WTC11 (cell line): ENCODE results near the gene PPFIBP2. TPM values are rescaled to one million over a fixed set of nuclear protein-coding genes. Genes with fewer than 3 reads are reported as not detected.

Experiments used
- ATAC-seq: fragments of 200-7000 bp; cut with Tn5 transposase; 2 replicates; pipeline ENCODE4 v1.10.0; 2021; ENCODE audit warnings: mild to moderate bottlenecking, moderate library complexity
- CTCF ChIA-PET: fragments of 300-600 bp; sonication (Branson Sonifier 250); formaldehyde crosslinking; loops from one replicate; lab custom pipeline; 2021; ENCODE audit warnings: antibody characterized with exemption; lab: Charles Lee
- POLR2A ChIA-PET: fragments of 350-600 bp; sonication (Branson Sonifier 250); formaldehyde crosslinking; loops from one replicate; lab custom pipeline; 2021; ENCODE audit warnings: antibody characterized with exemption; lab: Charles Lee
- DNase-seq: peaks from one replicate; pipeline ENCODE4 v3.0.0; 2021; ENCODE audit warnings: low spot score
- H3K27ac Mint-ChIP-seq: 2 replicates; pipeline ENCODE4 v1.8.0; 2021; ENCODE audit warnings: mixed read lengths
- H3K27me3 Mint-ChIP-seq: 2 replicates; pipeline ENCODE4 v1.8.0; 2021; ENCODE audit warnings: low read depth, mild to moderate bottlenecking, moderate library complexity, mixed read lengths
- H3K36me3 Mint-ChIP-seq: 2 replicates; pipeline ENCODE4 v1.8.0; 2021; ENCODE audit warnings: mixed read lengths
- H3K4me1 Mint-ChIP-seq: 2 replicates; pipeline ENCODE4 v1.8.0; 2022; ENCODE audit warnings: mixed read lengths
- H3K4me3 Mint-ChIP-seq: 2 replicates; pipeline ENCODE4 v1.8.0; 2021; ENCODE audit warnings: mild to moderate bottlenecking, moderate library complexity, mixed read lengths
- H3K9me3 Mint-ChIP-seq: 2 replicates; pipeline ENCODE4 v1.8.0; 2021; ENCODE audit warnings: mixed read lengths
- ATF1 ChIP-seq: sonication (generic); formaldehyde crosslinking; IDR thresholded peaks from 2 replicates; pipeline ENCODE4 v1.8.1; 2023; ENCODE audit warnings: mild to moderate bottlenecking, moderate library complexity, missing genetic modification reagents
- CBFB ChIP-seq: sonication (generic); formaldehyde crosslinking; IDR thresholded peaks from 2 replicates; pipeline ENCODE4 v1.8.1; 2022; ENCODE audit warnings: mild to moderate bottlenecking, low read depth, missing genetic modification reagents
- CREB1 ChIP-seq: sonication (generic); formaldehyde crosslinking; IDR thresholded peaks from 2 replicates; pipeline ENCODE4 v1.8.0; 2023; ENCODE audit warnings: mild to moderate bottlenecking, missing genetic modification reagents
- GABPB1 ChIP-seq: sonication (generic); formaldehyde crosslinking; IDR thresholded peaks from 2 replicates; pipeline ENCODE4 v1.8.1; 2023; ENCODE audit warnings: mild to moderate bottlenecking, missing genetic modification reagents
- IRF2 ChIP-seq: sonication (generic); formaldehyde crosslinking; IDR thresholded peaks from 2 replicates; pipeline ENCODE4 v1.8.0; 2022; ENCODE audit warnings: low read depth, missing genetic modification reagents, borderline replicate concordance
- KAT7 ChIP-seq: sonication (generic); formaldehyde crosslinking; IDR thresholded peaks from 2 replicates; pipeline ENCODE4 v1.8.1; 2023; ENCODE audit warnings: missing genetic modification reagents, mild to moderate bottlenecking, borderline replicate concordance
- NFYB ChIP-seq: sonication (generic); formaldehyde crosslinking; conservative IDR thresholded peaks from 2 replicates; pipeline ENCODE4 v1.8.0; 2022; ENCODE audit warnings: low read depth, missing genetic modification reagents
- RELA ChIP-seq: sonication (generic); formaldehyde crosslinking; IDR thresholded peaks from 2 replicates; pipeline ENCODE4 v1.8.1; 2022; ENCODE audit warnings: missing genetic modification reagents, mild to moderate bottlenecking, borderline replicate concordance
- SMAD4 ChIP-seq: sonication (generic); formaldehyde crosslinking; IDR thresholded peaks from 2 replicates; pipeline ENCODE4 v1.8.0; 2022; ENCODE audit warnings: mild to moderate bottlenecking, missing genetic modification reagents
- ZNF263 ChIP-seq: sonication (generic); formaldehyde crosslinking; IDR thresholded peaks from 2 replicates; pipeline ENCODE4 v1.8.1; 2022; ENCODE audit warnings: low read depth, mild to moderate bottlenecking, moderate library complexity, missing genetic modification reagents
- total RNA-seq: library from RNA; stranded (reverse); gene quantifications from 3 replicates; pipeline ENCODE4 v1.2.3, GENCODE V29; 2021
- TF ChIP-seq, protein P1 (sequence below): sonication (generic); formaldehyde crosslinking; IDR thresholded peaks from 2 replicates; pipeline ENCODE4 v1.8.0; 2023; ENCODE audit warnings: missing genetic modification reagents
- TF ChIP-seq, protein P2 (sequence below): sonication (generic); formaldehyde crosslinking; IDR thresholded peaks from 2 replicates; pipeline ENCODE4 v1.8.1; 2022; ENCODE audit warnings: mild to moderate bottlenecking, missing genetic modification reagents, moderate library complexity, borderline replicate concordance
- TF ChIP-seq, protein P3 (sequence below): sonication (generic); formaldehyde crosslinking; IDR thresholded peaks from 2 replicates; pipeline ENCODE4 v1.8.0; 2022; ENCODE audit warnings: mild to moderate bottlenecking, missing genetic modification reagents
- TF ChIP-seq, protein P4 (sequence below): fragments of 250-450 bp; sonication (Bioruptor Pico); conservative IDR thresholded peaks from 2 replicates; pipeline ENCODE4 v1.9.0; 2021; ENCODE audit warnings: mild to moderate bottlenecking
- TF ChIP-seq, protein P5 (sequence below): fragments of 200-600 bp; IDR thresholded peaks from 2 replicates; pipeline ENCODE4 v1.8.0; 2022; ENCODE audit warnings: antibody characterized with exemption
- TF ChIP-seq, protein P6 (sequence below): sonication (generic); formaldehyde crosslinking; conservative IDR thresholded peaks from 2 replicates; pipeline ENCODE4 v1.8.1; 2023; ENCODE audit warnings: mild to moderate bottlenecking, low read depth, missing genetic modification reagents, moderate library complexity
- TF ChIP-seq, protein P7 (sequence below): sonication (generic); formaldehyde crosslinking; IDR thresholded peaks from 2 replicates; pipeline ENCODE4 v1.8.1; 2023; ENCODE audit warnings: mild to moderate bottlenecking, moderate library complexity, missing genetic modification reagents

PPFIBP2 gene
- total RNA-seq, 1 experiment from 2014 or later = 21.4 TPM

DNA sequence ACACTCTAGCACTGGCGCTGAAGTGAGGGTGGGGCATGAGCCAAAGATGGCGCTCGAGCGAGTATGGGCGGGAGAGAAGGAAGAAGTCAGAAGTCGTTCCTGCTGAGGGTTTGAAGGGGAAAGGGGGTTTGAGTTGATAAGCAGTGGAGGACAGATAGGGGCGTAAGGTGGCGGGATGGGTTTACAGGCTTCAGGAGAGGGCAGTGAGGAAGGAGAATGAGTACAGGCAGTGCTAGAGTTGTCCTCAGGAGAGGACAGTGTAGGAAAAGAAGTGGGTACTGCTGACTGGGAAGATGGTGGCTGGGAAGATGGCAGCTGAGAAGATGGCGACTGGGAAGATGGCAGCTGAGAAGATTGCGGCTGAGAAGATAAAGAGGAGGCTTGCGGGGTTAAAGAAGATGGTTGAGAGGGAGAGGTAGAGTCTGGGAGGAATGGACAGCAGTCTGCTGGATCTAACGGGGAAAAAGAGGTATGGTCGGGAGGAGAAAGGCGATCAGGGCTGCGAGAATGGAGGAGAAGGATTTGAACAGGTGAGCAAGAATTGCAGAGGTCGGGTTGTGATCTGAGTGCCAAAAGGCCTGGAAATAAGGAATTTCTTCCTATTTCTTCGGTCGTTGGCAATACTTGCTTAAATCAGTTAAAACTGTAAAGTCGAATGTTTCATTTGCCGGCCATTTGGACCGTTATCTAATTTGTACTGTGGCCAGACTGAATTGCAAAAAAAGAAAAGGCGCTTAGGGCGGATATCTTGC, 5.2 kb downstream of the PPFIBP2 start (continued):
- TF ChIP-seq, protein P1, sequence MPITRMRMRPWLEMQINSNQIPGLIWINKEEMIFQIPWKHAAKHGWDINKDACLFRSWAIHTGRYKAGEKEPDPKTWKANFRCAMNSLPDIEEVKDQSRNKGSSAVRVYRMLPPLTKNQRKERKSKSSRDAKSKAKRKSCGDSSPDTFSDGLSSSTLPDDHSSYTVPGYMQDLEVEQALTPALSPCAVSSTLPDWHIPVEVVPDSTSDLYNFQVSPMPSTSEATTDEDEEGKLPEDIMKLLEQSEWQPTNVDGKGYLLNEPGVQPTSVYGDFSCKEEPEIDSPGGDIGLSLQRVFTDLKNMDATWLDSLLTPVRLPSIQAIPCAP = no peak
- TF ChIP-seq, all 79 proteins: peak for 0

DNA sequence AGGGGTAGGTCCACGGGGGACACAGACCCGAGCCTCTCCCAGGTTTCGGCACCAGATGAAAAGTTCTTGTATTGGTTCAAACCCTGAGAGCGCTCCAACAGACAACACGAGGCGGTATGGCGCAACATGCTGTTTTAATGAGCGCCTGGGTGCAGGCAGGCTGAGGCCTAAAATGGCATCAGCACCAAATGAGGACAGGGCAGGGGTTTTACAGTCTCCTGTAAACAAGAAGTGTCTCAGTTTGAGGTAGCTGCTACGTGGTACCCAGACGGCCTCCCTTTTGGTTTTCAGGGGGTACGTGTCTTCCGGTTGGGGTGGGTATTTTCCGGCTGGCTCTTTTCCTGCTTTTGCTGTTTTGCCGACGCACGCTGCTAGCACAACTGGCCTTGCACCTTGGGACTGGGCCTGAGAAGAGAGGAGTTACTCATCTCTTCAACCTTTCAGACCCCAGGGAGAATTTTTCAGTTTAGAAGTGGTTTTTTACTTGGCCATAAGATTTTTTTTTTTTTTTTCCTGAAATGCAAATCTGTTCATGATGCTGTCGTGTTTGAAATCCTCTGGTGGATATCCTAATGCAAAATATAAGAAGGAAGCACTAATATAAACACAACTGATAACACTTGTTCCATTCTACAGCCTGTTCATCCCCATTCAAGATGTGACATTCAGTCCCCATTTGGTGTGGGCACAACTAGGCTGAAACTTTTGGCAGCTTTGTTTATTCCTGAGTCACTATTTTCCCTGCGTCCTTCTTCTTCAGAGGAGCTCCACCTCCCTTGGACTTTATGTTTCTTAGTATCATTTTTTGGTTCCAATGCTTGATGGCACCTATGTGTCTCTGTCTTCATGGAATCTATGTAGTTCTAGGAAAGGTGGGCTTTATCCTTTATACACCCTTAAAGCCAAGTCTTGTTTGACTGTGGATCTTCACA, 6.5 kb downstream of the PPFIBP2 start:
- Mint-ChIP-seq H3K27me3 (peaks cover 13% of the 10 kb centered on the region), H3K4me1 (peaks cover 10% of the 10 kb centered on the region), H3K36me3 (no peaks in the 10 kb centered on the region), H3K9me3 (no peaks in the 10 kb centered on the region; the same call in 1 of the 2 replicates), H3K4me3 (no peak overlapping the region), H3K27ac (no peak overlapping the region)
- TF ChIP-seq ATF1 (CRISPR knock-in tag) = no peak
- TF ChIP-seq, protein P2, sequence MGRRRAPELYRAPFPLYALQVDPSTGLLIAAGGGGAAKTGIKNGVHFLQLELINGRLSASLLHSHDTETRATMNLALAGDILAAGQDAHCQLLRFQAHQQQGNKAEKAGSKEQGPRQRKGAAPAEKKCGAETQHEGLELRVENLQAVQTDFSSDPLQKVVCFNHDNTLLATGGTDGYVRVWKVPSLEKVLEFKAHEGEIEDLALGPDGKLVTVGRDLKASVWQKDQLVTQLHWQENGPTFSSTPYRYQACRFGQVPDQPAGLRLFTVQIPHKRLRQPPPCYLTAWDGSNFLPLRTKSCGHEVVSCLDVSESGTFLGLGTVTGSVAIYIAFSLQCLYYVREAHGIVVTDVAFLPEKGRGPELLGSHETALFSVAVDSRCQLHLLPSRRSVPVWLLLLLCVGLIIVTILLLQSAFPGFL (CRISPR knock-in tag) = no peak
- DNase-seq (no peak), ATAC-seq (no peak)
- ChIA-PET POLR2A (no interaction called here), CTCF (interaction anchor here (1.8 kb wide), 1 partner anchor 51 kb away, joined by 5 read pairs; no protein-coding TSS in a partner anchor)

DNA sequence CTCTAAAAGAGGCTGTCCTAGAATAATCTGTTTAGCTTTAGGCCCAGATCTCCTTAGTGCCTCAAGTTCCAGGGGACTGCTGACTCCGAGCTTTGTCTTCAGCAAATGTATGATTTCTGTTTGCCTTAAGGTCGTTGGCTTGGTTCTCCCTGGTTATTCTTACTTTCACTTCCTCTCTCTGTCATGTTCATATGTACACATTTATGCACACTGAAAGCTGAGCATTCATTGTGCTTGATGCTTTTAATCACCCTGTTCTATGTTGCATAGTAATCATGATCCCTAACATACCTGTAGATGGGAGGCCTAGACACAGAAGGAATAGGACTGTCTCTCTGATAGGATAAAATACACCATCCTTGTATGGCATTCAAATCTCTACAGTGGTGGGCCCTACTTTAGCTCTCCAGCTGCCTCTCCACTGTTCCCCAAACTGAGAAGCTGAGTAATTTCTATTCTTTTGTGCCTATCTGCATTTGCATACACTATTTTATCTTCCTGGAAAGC, 7.2 kb downstream of the PPFIBP2 start:
- H3K4me3 Mint-ChIP-seq = no peak overlapping the region
- ChIA-PET CTCF (interaction anchor here (1.2 to 1.8 kb wide), 2 partner anchors 50 to 136 kb away, joined by 3 to 5 read pairs; no protein-coding TSS in a partner anchor), POLR2A (no interaction called here)
- H3K4me1 Mint-ChIP-seq = peaks cover 3% of the 10 kb centered on the region
- H3K36me3 Mint-ChIP-seq = no peaks in the 10 kb centered on the region
- ATAC-seq (no peak), DNase-seq (no peak)
- H3K27ac Mint-ChIP-seq = no peak overlapping the region
- H3K27me3 Mint-ChIP-seq = peaks cover 5% of the 10 kb centered on the region
- H3K9me3 Mint-ChIP-seq = no peaks in the 10 kb centered on the region; the same call in 1 of the 2 replicates
- TF ChIP-seq ZNF263 (CRISPR knock-in tag) (no peak), CBFB (CRISPR knock-in tag) (no peak), IRF2 (CRISPR knock-in tag) (no peak), RELA (CRISPR knock-in tag) (no peak), CREB1 (no peak), NFYB (no peak), SMAD4 (no peak), KAT7 (CRISPR knock-in tag) (no peak), GABPB1 (CRISPR knock-in tag) (no peak)
- TF ChIP-seq, protein P3, sequence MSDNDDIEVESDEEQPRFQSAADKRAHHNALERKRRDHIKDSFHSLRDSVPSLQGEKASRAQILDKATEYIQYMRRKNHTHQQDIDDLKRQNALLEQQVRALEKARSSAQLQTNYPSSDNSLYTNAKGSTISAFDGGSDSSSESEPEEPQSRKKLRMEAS = no peak
- TF ChIP-seq, protein P4, sequence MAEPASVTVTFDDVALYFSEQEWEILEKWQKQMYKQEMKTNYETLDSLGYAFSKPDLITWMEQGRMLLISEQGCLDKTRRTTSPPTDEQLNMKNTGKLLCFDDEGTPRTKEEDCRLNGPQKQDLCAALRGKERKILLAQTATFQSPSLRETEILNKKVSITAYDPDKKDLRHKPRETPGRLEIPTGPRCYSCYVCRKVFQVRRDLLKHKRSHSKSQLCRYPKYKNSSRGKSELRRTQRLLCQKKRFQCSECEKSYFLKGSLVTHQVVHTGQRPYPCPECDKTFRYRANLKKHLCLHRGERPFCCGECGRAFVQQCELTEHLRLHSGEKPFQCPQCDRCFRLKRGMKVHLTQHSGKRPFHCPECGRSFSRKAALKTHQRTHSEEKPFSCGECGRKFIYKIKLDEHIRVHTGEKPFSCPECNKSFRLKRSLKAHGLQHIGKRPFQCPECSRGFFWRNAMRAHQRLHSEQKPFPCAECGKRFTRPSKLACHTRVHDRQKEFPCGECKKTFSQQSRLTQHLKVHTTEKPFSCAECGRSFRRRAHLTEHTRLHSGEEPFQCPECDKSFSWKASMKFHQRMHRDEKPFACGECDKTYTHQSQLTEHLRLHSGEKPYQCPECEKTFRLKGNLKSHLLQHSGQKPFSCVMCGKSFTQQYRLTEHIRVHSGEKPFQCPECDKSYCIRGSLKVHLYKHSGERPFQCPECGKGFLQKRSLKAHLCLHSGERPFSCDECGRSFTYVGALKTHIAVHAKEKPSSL (CRISPR knock-in tag) = no peak
- TF ChIP-seq, protein P5, sequence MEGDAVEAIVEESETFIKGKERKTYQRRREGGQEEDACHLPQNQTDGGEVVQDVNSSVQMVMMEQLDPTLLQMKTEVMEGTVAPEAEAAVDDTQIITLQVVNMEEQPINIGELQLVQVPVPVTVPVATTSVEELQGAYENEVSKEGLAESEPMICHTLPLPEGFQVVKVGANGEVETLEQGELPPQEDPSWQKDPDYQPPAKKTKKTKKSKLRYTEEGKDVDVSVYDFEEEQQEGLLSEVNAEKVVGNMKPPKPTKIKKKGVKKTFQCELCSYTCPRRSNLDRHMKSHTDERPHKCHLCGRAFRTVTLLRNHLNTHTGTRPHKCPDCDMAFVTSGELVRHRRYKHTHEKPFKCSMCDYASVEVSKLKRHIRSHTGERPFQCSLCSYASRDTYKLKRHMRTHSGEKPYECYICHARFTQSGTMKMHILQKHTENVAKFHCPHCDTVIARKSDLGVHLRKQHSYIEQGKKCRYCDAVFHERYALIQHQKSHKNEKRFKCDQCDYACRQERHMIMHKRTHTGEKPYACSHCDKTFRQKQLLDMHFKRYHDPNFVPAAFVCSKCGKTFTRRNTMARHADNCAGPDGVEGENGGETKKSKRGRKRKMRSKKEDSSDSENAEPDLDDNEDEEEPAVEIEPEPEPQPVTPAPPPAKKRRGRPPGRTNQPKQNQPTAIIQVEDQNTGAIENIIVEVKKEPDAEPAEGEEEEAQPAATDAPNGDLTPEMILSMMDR = no peak
- TF ChIP-seq, protein P6, sequence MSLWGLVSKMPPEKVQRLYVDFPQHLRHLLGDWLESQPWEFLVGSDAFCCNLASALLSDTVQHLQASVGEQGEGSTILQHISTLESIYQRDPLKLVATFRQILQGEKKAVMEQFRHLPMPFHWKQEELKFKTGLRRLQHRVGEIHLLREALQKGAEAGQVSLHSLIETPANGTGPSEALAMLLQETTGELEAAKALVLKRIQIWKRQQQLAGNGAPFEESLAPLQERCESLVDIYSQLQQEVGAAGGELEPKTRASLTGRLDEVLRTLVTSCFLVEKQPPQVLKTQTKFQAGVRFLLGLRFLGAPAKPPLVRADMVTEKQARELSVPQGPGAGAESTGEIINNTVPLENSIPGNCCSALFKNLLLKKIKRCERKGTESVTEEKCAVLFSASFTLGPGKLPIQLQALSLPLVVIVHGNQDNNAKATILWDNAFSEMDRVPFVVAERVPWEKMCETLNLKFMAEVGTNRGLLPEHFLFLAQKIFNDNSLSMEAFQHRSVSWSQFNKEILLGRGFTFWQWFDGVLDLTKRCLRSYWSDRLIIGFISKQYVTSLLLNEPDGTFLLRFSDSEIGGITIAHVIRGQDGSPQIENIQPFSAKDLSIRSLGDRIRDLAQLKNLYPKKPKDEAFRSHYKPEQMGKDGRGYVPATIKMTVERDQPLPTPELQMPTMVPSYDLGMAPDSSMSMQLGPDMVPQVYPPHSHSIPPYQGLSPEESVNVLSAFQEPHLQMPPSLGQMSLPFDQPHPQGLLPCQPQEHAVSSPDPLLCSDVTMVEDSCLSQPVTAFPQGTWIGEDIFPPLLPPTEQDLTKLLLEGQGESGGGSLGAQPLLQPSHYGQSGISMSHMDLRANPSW = no peak
- TF ChIP-seq, protein P2 (CRISPR knock-in tag) = no peak
- TF ChIP-seq, protein P7, sequence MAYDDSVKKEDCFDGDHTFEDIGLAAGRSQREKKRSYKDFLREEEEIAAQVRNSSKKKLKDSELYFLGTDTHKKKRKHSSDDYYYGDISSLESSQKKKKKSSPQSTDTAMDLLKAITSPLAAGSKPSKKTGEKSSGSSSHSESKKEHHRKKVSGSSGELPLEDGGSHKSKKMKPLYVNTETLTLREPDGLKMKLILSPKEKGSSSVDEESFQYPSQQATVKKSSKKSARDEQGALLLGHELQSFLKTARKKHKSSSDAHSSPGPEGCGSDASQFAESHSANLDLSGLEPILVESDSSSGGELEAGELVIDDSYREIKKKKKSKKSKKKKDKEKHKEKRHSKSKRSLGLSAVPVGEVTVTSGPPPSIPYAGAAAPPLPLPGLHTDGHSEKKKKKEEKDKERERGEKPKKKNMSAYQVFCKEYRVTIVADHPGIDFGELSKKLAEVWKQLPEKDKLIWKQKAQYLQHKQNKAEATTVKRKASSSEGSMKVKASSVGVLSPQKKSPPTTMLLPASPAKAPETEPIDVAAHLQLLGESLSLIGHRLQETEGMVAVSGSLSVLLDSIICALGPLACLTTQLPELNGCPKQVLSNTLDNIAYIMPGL = no peak
